HepG2 (cell line): ENCODE data around the gene ZCCHC3. TPM values are rescaled to one million over a fixed set of nuclear protein-coding genes. Genes with fewer than 3 reads are reported as not detected.
A peak's percentile ranks its signal among the peaks of the same experiment; 100 is the strongest.

Source experiments
- AKAP8 ChIP-seq: sonication (generic); formaldehyde crosslinking; IDR thresholded peaks from 2 replicates; pipeline ENCODE4 v1.5.1; 2020; ENCODE audit warnings: mild to moderate bottlenecking, missing genetic modification reagents
- FOXM1 ChIP-seq: sonication (generic); formaldehyde crosslinking; IDR thresholded peaks from 2 replicates; pipeline ENCODE4 v1.5.0; 2020; ENCODE audit warnings: missing genetic modification reagents
- FOXO1 ChIP-seq: sonication (generic); formaldehyde crosslinking; IDR thresholded peaks from 2 replicates; pipeline ENCODE4 v1.4.0; 2020; ENCODE audit warnings: missing genetic modification reagents
- HDAC1 ChIP-seq: sonication (generic); formaldehyde crosslinking; IDR thresholded peaks from 2 replicates; pipeline ENCODE4 v1.5.1; 2020; ENCODE audit warnings: mild to moderate bottlenecking, missing genetic modification reagents
- NONO ChIP-seq, 2 experiments: fragments of 450-650 bp in 1 of 2; sonication (generic) in 1 of 2; formaldehyde crosslinking in 1 of 2; IDR thresholded peaks in 1 of 2; conservative IDR thresholded peaks in 1 of 2; 2 replicates each; pipeline versions ENCODE4 v1.6.1 to v1.8.0; 2017 to 2022; ENCODE audit warnings: mild to moderate bottlenecking in 1 of 2, missing genetic modification reagents in 1 of 2, moderate library complexity in 1 of 2
- RAD21 ChIP-seq: fragments of 450-650 bp; formaldehyde crosslinking; IDR thresholded peaks from 2 replicates; pipeline ENCODE4 v1.5.0; 2020; ENCODE audit warnings: mild to moderate bottlenecking
- TEF ChIP-seq: sonication (generic); formaldehyde crosslinking; IDR thresholded peaks from 2 replicates; pipeline ENCODE4 v1.5.0; 2020; ENCODE audit warnings: missing genetic modification reagents
- ZBTB1 ChIP-seq: sonication (generic); formaldehyde crosslinking; IDR thresholded peaks from 2 replicates; pipeline ENCODE4 v1.4.0; 2020; ENCODE audit warnings: missing genetic modification reagents, borderline replicate concordance
- ZBTB7A ChIP-seq: sonication (generic); formaldehyde crosslinking; IDR thresholded peaks from 2 replicates; pipeline ENCODE4 v1.8.0; 2022; ENCODE audit warnings: mild to moderate bottlenecking, missing genetic modification reagents
- ZNF672 ChIP-seq: sonication (generic); formaldehyde crosslinking; IDR thresholded peaks from 2 replicates; pipeline ENCODE4 v1.8.1; 2022; ENCODE audit warnings: missing genetic modification reagents
- ZZZ3 ChIP-seq: sonication (generic); formaldehyde crosslinking; IDR thresholded peaks from 2 replicates; pipeline ENCODE4 v1.4.0; 2020; ENCODE audit warnings: missing genetic modification reagents, mild to moderate bottlenecking, borderline replicate concordance
- polyA plus RNA-seq, 8 experiments: library from polyadenylated mRNA; depleted of rRNA in 3 of 8; stranded (reverse) in 7 of 8; unstranded in 1 of 8; fragments of >200 nt; fragmentation: Illumina TruSeq in 4 of 8; extraction: Trizol in 4 of 8; gene quantifications; 2 replicates each; pipeline versions ENCODE4 v1.2.1 to v1.2.3, GENCODE V29; 2011 to 2016; ENCODE audit warnings: low read depth in 4 of 8, missing spikeins in 1 of 8, mixed read lengths in 1 of 8; ENCODE audit not compliant: insufficient read depth in 1 of 8
- total RNA-seq, 5 experiments: library from RNA; depleted of rRNA; stranded (reverse); fragments of >200 nt; fragmentation: Illumina TruSeq; extraction: Trizol; gene quantifications; 2 replicates each; pipeline ENCODE4 v1.2.3, GENCODE V29; 2016; ENCODE audit warnings: low read depth in 1 of 5
- TF ChIP-seq, protein P1 (sequence below): sonication (generic); formaldehyde crosslinking; IDR thresholded peaks from 2 replicates; pipeline ENCODE4 v1.5.0; 2020; ENCODE audit warnings: mild to moderate bottlenecking, missing genetic modification reagents, borderline replicate concordance
- TF ChIP-seq, protein P2 (sequence below): sonication (generic); formaldehyde crosslinking; IDR thresholded peaks from 2 replicates; pipeline ENCODE4 v1.4.0; 2020; ENCODE audit warnings: missing genetic modification reagents
- TF ChIP-seq, protein P3 (sequence below): IDR thresholded peaks from 2 replicates; pipeline ENCODE4 v1.6.1; 2016; ENCODE audit warnings: low read depth, missing genetic modification reagents, missing compliant biosample characterization

Gene ZCCHC3
- total and polyA plus RNA-seq, 2 of the 13 experiments (the other 11 are each of a cell fraction or from before 2014, with no cell fraction given) = 46.6 to 63.0 TPM

- TF ChIP-seq, protein P1, sequence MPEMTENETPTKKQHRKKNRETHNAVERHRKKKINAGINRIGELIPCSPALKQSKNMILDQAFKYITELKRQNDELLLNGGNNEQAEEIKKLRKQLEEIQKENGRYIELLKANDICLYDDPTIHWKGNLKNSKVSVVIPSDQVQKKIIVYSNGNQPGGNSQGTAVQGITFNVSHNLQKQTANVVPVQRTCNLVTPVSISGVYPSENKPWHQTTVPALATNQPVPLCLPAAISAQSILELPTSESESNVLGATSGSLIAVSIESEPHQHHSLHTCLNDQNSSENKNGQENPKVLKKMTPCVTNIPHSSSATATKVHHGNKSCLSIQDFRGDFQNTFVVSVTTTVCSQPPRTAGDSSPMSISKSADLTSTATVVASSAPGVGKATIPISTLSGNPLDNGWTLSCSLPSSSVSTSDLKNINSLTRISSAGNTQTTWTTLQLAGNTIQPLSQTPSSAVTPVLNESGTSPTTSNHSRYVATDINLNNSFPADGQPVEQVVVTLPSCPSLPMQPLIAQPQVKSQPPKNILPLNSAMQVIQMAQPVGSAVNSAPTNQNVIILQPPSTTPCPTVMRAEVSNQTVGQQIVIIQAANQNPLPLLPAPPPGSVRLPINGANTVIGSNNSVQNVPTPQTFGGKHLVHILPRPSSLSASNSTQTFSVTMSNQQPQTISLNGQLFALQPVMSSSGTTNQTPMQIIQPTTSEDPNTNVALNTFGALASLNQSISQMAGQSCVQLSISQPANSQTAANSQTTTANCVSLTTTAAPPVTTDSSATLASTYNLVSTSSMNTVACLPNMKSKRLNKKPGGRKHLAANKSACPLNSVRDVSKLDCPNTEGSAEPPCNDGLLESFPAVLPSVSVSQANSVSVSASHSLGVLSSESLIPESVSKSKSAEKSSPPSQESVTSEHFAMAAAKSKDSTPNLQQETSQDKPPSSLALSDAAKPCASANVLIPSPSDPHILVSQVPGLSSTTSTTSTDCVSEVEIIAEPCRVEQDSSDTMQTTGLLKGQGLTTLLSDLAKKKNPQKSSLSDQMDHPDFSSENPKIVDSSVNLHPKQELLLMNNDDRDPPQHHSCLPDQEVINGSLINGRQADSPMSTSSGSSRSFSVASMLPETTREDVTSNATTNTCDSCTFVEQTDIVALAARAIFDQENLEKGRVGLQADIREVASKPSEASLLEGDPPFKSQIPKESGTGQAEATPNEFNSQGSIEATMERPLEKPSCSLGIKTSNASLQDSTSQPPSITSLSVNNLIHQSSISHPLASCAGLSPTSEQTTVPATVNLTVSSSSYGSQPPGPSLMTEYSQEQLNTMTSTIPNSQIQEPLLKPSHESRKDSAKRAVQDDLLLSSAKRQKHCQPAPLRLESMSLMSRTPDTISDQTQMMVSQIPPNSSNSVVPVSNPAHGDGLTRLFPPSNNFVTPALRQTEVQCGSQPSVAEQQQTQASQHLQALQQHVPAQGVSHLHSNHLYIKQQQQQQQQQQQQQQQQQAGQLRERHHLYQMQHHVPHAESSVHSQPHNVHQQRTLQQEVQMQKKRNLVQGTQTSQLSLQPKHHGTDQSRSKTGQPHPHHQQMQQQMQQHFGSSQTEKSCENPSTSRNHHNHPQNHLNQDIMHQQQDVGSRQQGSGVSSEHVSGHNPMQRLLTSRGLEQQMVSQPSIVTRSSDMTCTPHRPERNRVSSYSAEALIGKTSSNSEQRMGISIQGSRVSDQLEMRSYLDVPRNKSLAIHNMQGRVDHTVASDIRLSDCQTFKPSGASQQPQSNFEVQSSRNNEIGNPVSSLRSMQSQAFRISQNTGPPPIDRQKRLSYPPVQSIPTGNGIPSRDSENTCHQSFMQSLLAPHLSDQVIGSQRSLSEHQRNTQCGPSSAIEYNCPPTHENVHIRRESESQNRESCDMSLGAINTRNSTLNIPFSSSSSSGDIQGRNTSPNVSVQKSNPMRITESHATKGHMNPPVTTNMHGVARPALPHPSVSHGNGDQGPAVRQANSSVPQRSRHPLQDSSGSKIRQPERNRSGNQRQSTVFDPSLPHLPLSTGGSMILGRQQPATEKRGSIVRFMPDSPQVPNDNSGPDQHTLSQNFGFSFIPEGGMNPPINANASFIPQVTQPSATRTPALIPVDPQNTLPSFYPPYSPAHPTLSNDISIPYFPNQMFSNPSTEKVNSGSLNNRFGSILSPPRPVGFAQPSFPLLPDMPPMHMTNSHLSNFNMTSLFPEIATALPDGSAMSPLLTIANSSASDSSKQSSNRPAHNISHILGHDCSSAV (CRISPR knock-in tag) = no peak
- TF ChIP-seq ZBTB7A (no peak), FOXO1 (CRISPR knock-in tag) (peak; percentile 15; the same call in 1 of the 2 replicates), ZBTB1 (0 out of 2 replicates have a peak, but pooled peaks have one; percentile 17), TEF (CRISPR knock-in tag) (no peak), RAD21 (CRISPR knock-in tag) (peak; percentile 39), ZNF672 (CRISPR knock-in tag) (no peak), NONO (IDR thresholded peaks at IDR 0.05) (no peak), NONO (CRISPR knock-in tag; conservative IDR thresholded peaks at IDR 0.05) (no peak), ZZZ3 (CRISPR knock-in tag) (no peak; the same call in 1 of the 2 replicates), AKAP8 (CRISPR knock-in tag) (peak; percentile 79), HDAC1 (CRISPR knock-in tag) (no peak), FOXM1 (CRISPR knock-in tag) (no peak)
- TF ChIP-seq, protein P2, sequence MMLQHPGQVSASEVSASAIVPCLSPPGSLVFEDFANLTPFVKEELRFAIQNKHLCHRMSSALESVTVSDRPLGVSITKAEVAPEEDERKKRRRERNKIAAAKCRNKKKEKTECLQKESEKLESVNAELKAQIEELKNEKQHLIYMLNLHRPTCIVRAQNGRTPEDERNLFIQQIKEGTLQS (CRISPR knock-in tag) = 0 out of 2 replicates have a peak, but pooled peaks have one; percentile 13
- TF ChIP-seq, protein P3, sequence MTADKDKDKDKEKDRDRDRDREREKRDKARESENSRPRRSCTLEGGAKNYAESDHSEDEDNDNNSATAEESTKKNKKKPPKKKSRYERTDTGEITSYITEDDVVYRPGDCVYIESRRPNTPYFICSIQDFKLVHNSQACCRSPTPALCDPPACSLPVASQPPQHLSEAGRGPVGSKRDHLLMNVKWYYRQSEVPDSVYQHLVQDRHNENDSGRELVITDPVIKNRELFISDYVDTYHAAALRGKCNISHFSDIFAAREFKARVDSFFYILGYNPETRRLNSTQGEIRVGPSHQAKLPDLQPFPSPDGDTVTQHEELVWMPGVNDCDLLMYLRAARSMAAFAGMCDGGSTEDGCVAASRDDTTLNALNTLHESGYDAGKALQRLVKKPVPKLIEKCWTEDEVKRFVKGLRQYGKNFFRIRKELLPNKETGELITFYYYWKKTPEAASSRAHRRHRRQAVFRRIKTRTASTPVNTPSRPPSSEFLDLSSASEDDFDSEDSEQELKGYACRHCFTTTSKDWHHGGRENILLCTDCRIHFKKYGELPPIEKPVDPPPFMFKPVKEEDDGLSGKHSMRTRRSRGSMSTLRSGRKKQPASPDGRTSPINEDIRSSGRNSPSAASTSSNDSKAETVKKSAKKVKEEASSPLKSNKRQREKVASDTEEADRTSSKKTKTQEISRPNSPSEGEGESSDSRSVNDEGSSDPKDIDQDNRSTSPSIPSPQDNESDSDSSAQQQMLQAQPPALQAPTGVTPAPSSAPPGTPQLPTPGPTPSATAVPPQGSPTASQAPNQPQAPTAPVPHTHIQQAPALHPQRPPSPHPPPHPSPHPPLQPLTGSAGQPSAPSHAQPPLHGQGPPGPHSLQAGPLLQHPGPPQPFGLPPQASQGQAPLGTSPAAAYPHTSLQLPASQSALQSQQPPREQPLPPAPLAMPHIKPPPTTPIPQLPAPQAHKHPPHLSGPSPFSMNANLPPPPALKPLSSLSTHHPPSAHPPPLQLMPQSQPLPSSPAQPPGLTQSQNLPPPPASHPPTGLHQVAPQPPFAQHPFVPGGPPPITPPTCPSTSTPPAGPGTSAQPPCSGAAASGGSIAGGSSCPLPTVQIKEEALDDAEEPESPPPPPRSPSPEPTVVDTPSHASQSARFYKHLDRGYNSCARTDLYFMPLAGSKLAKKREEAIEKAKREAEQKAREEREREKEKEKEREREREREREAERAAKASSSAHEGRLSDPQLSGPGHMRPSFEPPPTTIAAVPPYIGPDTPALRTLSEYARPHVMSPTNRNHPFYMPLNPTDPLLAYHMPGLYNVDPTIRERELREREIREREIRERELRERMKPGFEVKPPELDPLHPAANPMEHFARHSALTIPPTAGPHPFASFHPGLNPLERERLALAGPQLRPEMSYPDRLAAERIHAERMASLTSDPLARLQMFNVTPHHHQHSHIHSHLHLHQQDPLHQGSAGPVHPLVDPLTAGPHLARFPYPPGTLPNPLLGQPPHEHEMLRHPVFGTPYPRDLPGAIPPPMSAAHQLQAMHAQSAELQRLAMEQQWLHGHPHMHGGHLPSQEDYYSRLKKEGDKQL (CRISPR knock-in tag) = no peak
These were observed 29.3 kb downstream of the ZCCHC3 start (continued) for GRCh38 chr20:326645-327185.
